Liver (tissue), 9 donors: ENCODE measurements around the gene RMND1. TPM values are rescaled to one million over a fixed set of nuclear protein-coding genes. Genes with fewer than 3 reads are reported as not detected.
"Not testable (repeated sequence)": the region's sequence is repeated elsewhere in the genome, so short reads cannot be mapped to it uniquely, and the experiment has no call there.

ENCODE experiments used
- DNase-seq: peaks from one replicate; pipeline ENCODE4 v3.0.0-alpha.2; 2017; ENCODE audit warnings: low spot score
- H3K27ac ChIP-seq, 2 donors: one replicate each; pipeline ENCODE4 v1.7.0; 2013; ENCODE audit warnings: inconsistent platforms in 2 of 2, low read length in 2 of 2, control low read depth in 1 of 2, low read depth in 1 of 2, mild to moderate bottlenecking in 1 of 2
- H3K27me3 ChIP-seq, 4 donors: one replicate each; pipeline versions ENCODE4 v1.6.1 to v1.7.0; 2013; ENCODE audit warnings: low read length in 3 of 4, inconsistent platforms in 1 of 4, mild to moderate bottlenecking in 1 of 4, moderate library complexity in 1 of 4; ENCODE audit not compliant: control insufficient read depth in 4 of 4, insufficient read depth in 4 of 4
- H3K36me3 ChIP-seq, 4 donors: one replicate each; pipeline versions ENCODE4 v1.6.1 to v1.7.0; 2013; ENCODE audit warnings: low read length in 3 of 4, mild to moderate bottlenecking in 3 of 4, low read depth in 1 of 4, moderate library complexity in 1 of 4; ENCODE audit not compliant: control insufficient read depth in 4 of 4, insufficient read depth in 3 of 4
- H3K4me1 ChIP-seq, 4 donors: one replicate each; pipeline versions ENCODE4 v1.6.1 to v1.7.0; 2013; ENCODE audit warnings: low read length in 3 of 4, mild to moderate bottlenecking in 3 of 4, moderate library complexity in 1 of 4; ENCODE audit not compliant: control insufficient read depth in 4 of 4, insufficient read depth in 4 of 4
- H3K4me3 ChIP-seq, 3 donors: one replicate each; pipeline versions ENCODE4 v1.6.1 to v1.7.0; 2013; ENCODE audit warnings: low read length in 3 of 3, control low read depth in 1 of 3, low read depth in 1 of 3, mild to moderate bottlenecking in 1 of 3
- H3K9ac ChIP-seq, 2 donors: one replicate each; pipeline ENCODE4 v1.7.0; 2013; ENCODE audit warnings: low read length in 2 of 2, mild to moderate bottlenecking in 2 of 2, moderate library complexity in 2 of 2, control low read depth in 1 of 2, low read depth in 1 of 2
- H3K9me3 ChIP-seq, 4 donors: one replicate each; pipeline versions ENCODE4 v1.6.1 to v1.7.0; 2013; ENCODE audit warnings: low read length in 3 of 4; ENCODE audit not compliant: control insufficient read depth in 4 of 4
- EGR1 ChIP-seq, 2 donors: IDR thresholded peaks; 2 replicates each; pipeline ENCODE4 v1.6.1; 2016 to 2018; ENCODE audit warnings: antibody characterized with exemption in 2 of 2, low read depth in 2 of 2
- FOXA1 ChIP-seq: IDR thresholded peaks from 2 replicates; pipeline ENCODE4 v1.6.1; 2016; ENCODE audit warnings: antibody characterized with exemption
- FOXA2 ChIP-seq: IDR thresholded peaks from 2 replicates; pipeline ENCODE4 v1.6.1; 2016; ENCODE audit warnings: antibody characterized with exemption
- GABPA ChIP-seq, 2 donors: IDR thresholded peaks in 1 of 2; conservative IDR thresholded peaks in 1 of 2; 2 replicates each; pipeline ENCODE4 v1.6.1; 2016; ENCODE audit warnings: antibody characterized with exemption in 2 of 2, mild to moderate bottlenecking in 1 of 2, moderate library complexity in 1 of 2
- HNF4A ChIP-seq, 2 donors: conservative IDR thresholded peaks; 2 replicates each; pipeline ENCODE4 v1.6.1; 2016; ENCODE audit warnings: antibody characterized with exemption in 2 of 2, mild to moderate bottlenecking in 2 of 2
- HNF4G ChIP-seq: IDR thresholded peaks from 2 replicates; pipeline ENCODE4 v1.6.1; 2016; ENCODE audit warnings: antibody characterized with exemption
- JUND ChIP-seq, 2 donors: IDR thresholded peaks; 2 replicates each; pipeline ENCODE4 v1.6.1; 2016; ENCODE audit warnings: antibody characterized with exemption in 2 of 2
- NR2F2 ChIP-seq: IDR thresholded peaks from 2 replicates; pipeline ENCODE4 v1.6.1; 2016; ENCODE audit warnings: antibody characterized with exemption
- RAD21 ChIP-seq, 2 donors: IDR thresholded peaks; 2 replicates each; pipeline ENCODE4 v1.6.1; 2016; ENCODE audit warnings: antibody characterized with exemption in 2 of 2, mild to moderate bottlenecking in 2 of 2
- REST ChIP-seq: IDR thresholded peaks from 2 replicates; pipeline ENCODE4 v1.6.1; 2016; ENCODE audit warnings: antibody characterized with exemption, mild to moderate bottlenecking
- RXRA ChIP-seq, 2 donors: IDR thresholded peaks; 2 replicates each; pipeline ENCODE4 v1.6.1; 2017 to 2018; ENCODE audit warnings: antibody characterized with exemption in 2 of 2, mild to moderate bottlenecking in 1 of 2
- SP1 ChIP-seq: IDR thresholded peaks from 2 replicates; pipeline ENCODE4 v1.6.1; 2018; ENCODE audit warnings: antibody characterized with exemption, mild to moderate bottlenecking
- TAF1 ChIP-seq: conservative IDR thresholded peaks from 2 replicates; pipeline ENCODE4 v1.6.1; 2016; ENCODE audit warnings: antibody characterized with exemption, mild to moderate bottlenecking
- YY1 ChIP-seq: IDR thresholded peaks from 2 replicates; pipeline ENCODE4 v1.6.1; 2016; ENCODE audit warnings: antibody characterized with exemption, mild to moderate bottlenecking
- WGBS: extraction: QIAGEN DNeasy Blood & Tissue Kit; methylation state at CpG from one replicate; pipeline ENCODE4 v1.1.7; 2013; 5-methylcytosine and 5-hydroxymethylcytosine counted together
- polyA plus RNA-seq, 2 donors: library from polyadenylated mRNA; stranded (reverse) in 1 of 2; unstranded in 1 of 2; fragments of 200-250 nt in 1 of 2; fragments of >200 nt in 1 of 2; fragmentation: Nextera tagmentation in 1 of 2; extraction: Ambion mirVana in 1 of 2; gene quantifications; one replicate each; pipeline versions ENCODE4 v1.2.1 to v1.2.3, GENCODE V29; 2013 to 2015
- total RNA-seq, 2 donors: library from RNA; depleted of rRNA; stranded (reverse); fragments of >200 nt; gene quantifications; one replicate each; pipeline ENCODE4 v1.2.3, GENCODE V29; 2014
- TF ChIP-seq, protein P1 (sequence below): IDR thresholded peaks from 2 replicates; pipeline ENCODE4 v1.6.1; 2016; ENCODE audit warnings: antibody characterized with exemption
- TF ChIP-seq, protein P2 (sequence below): IDR thresholded peaks from 2 replicates; pipeline ENCODE4 v1.6.1; 2016; ENCODE audit warnings: antibody characterized with exemption
- TF ChIP-seq, protein P3 (sequence below): IDR thresholded peaks from 2 replicates; pipeline ENCODE4 v1.6.1; 2016; ENCODE audit warnings: antibody characterized with exemption
- TF ChIP-seq, protein P4 (sequence below): fragments of 150-350 bp; IDR thresholded peaks from 2 replicates; pipeline ENCODE4 v1.5.1; 2017; ENCODE audit warnings: improper control_type of control experiment, low read depth, low read length; ENCODE audit not compliant: missing input control
- donor health status: healthy.
- donor health status: healthy.
- donor health status: healthy.
- donor health status: healthy.
- donor health status: healthy.

The RMND1 gene
- total and polyA plus RNA-seq, 4 donors: 13.2 to 22.6 (median 18.1) TPM

DNA sequence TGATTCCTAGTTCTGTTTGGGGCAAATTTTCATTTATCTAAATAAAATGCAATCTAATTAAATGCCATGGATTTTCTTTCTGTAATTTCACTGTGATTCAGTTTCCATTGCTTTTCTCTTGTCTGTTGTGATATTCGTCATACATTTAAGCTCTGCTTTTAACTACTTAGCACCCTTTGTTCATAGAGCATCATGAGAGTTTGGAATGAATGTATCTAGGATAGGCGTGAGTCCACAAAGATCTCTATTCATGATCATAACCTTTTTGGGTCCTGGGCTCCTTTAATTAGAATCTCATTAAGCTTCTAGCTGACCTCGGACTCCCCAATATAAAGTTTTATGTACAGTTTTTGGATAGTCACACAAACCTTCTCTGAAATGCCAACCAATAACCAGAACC lies 93.5 kb downstream of the RMND1 start (continued):
- TF ChIP-seq, protein P1, sequence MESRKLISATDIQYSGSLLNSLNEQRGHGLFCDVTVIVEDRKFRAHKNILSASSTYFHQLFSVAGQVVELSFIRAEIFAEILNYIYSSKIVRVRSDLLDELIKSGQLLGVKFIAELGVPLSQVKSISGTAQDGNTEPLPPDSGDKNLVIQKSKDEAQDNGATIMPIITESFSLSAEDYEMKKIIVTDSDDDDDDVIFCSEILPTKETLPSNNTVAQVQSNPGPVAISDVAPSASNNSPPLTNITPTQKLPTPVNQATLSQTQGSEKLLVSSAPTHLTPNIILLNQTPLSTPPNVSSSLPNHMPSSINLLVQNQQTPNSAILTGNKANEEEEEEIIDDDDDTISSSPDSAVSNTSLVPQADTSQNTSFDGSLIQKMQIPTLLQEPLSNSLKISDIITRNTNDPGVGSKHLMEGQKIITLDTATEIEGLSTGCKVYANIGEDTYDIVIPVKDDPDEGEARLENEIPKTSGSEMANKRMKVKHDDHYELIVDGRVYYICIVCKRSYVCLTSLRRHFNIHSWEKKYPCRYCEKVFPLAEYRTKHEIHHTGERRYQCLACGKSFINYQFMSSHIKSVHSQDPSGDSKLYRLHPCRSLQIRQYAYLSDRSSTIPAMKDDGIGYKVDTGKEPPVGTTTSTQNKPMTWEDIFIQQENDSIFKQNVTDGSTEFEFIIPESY: no peak
- no peak for TF ChIP-seq RAD21 (IDR thresholded peaks at IDR 0.05)
- no peak for TF ChIP-seq SP1
- no peak for TF ChIP-seq NR2F2
- TF ChIP-seq JUND (IDR thresholded peaks at IDR 0.05): no peak
- no peak for TF ChIP-seq RXRA (IDR thresholded peaks at IDR 0.05)
- no peak for TF ChIP-seq FOXA1

DNA sequence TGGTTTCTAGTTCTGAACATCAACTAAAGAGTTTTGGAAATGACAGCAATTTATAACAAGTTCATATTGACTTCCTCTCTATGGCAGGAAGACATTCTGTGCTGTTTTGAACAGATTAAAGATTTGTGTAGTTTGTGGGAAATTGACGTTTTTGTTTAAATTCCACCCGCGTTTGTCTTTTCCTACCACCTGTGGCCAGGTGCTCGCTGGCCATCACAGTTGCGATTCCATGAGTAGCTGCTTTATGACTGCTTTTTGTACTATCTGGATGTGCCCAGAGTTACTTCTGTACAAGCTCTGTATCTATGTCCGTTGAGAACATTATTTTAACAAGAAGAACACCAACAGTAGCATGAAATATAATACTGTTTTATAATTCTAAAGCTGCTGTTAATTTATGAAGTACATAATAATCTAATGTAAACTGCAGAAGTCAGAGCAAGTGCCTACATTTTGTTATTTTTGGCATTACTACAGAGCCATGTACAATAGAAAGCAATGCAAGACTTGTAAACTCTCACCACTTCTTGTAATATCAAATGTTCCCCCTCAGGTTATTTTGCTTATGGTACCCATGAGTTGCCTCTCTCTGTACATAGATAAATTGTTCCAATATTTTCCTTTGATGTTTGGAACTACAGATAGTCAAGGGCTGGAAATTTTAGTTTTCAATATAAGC lies 94.0 kb downstream of the RMND1 start:
- no peak for DNase-seq
- H3K27ac ChIP-seq: no peak overlapping the region
- H3K36me3 ChIP-seq: peaks cover 0 to 6% (median 2%) of the 10 kb centered on the region in 4 donors
- H3K4me1 ChIP-seq: no peaks in the 10 kb centered on the region
- no peak overlapping the region for H3K4me3 ChIP-seq
- H3K27me3 ChIP-seq: no peaks in the 10 kb centered on the region
- WGBS: 81% methylated on average over 6 of the region's 6 CpGs
- TF ChIP-seq NR2F2: no peak
- no peak for TF ChIP-seq FOXA1
- no peak for TF ChIP-seq FOXA2
- no peak for TF ChIP-seq HNF4G
- TF ChIP-seq HNF4A (conservative IDR thresholded peaks at IDR 0.05): no peak
- no peak for TF ChIP-seq EGR1 (IDR thresholded peaks at IDR 0.05; ENCODE audit: low read depth in 2 of 2)
- TF ChIP-seq, protein P2, sequence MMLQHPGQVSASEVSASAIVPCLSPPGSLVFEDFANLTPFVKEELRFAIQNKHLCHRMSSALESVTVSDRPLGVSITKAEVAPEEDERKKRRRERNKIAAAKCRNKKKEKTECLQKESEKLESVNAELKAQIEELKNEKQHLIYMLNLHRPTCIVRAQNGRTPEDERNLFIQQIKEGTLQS: no peak
- TF ChIP-seq, protein P3, sequence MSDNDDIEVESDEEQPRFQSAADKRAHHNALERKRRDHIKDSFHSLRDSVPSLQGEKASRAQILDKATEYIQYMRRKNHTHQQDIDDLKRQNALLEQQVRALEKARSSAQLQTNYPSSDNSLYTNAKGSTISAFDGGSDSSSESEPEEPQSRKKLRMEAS: no peak
- TF ChIP-seq, protein P4, sequence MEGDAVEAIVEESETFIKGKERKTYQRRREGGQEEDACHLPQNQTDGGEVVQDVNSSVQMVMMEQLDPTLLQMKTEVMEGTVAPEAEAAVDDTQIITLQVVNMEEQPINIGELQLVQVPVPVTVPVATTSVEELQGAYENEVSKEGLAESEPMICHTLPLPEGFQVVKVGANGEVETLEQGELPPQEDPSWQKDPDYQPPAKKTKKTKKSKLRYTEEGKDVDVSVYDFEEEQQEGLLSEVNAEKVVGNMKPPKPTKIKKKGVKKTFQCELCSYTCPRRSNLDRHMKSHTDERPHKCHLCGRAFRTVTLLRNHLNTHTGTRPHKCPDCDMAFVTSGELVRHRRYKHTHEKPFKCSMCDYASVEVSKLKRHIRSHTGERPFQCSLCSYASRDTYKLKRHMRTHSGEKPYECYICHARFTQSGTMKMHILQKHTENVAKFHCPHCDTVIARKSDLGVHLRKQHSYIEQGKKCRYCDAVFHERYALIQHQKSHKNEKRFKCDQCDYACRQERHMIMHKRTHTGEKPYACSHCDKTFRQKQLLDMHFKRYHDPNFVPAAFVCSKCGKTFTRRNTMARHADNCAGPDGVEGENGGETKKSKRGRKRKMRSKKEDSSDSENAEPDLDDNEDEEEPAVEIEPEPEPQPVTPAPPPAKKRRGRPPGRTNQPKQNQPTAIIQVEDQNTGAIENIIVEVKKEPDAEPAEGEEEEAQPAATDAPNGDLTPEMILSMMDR: no peak
- TF ChIP-seq GABPA (IDR thresholded peaks at IDR 0.05 in 1 of 2, conservative IDR thresholded peaks at IDR 0.05 in 1 of 2): no peak
- TF ChIP-seq, protein P1: no peak
- no peak for TF ChIP-seq JUND (IDR thresholded peaks at IDR 0.05)
- TF ChIP-seq RAD21 (IDR thresholded peaks at IDR 0.05): no peak
- no peak for TF ChIP-seq RXRA (IDR thresholded peaks at IDR 0.05)
- TF ChIP-seq TAF1: no peak
- no peak for TF ChIP-seq SP1
- no peak for TF ChIP-seq YY1
- no peak for TF ChIP-seq REST
- H3K9me3 ChIP-seq: no peaks in the 10 kb centered on the region
- H3K9ac ChIP-seq: no peak overlapping the region

DNA sequence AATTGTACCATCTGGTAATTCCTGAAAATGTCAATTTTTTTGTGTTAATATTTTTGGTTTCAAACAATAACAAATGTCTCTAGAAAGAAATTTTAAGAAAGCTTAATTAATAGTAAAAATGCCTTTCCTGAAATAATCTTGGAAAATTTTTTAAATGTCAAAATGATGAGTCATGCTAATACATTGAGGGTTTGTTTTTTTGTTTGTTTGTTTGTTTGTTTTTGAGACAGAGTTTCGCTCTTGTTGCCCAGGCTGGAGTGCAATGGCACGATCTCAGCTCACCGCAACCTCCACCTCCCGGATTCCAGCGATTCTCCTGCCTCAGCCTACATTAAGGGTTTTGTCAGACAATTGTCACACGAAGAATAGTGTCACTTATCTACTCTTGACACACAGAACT lies 94.9 kb downstream of the RMND1 start:
- H3K9ac ChIP-seq, H3K27me3 ChIP-seq, H3K4me3 ChIP-seq, H3K36me3 ChIP-seq, H3K4me1 ChIP-seq, H3K27ac ChIP-seq, DNase-seq, H3K9me3 ChIP-seq: not testable (repeated sequence)
- WGBS: 90% methylated on average over 6 of the region's 6 CpGs
